GM19397 (cell line): Measurements from ENCODE around the gene DCN.

Experiments used
- ATAC-seq: cut with Tn5 transposase; IDR thresholded peaks from one replicate; pipeline ENCODE4 v1.9.1; 2021; ENCODE audit warnings: mild to moderate bottlenecking, moderate library complexity; ENCODE audit not compliant: unreplicated experiment

DCN gene

GRCh38 chr12:91188778-91189177, 6.2 kb upstream of the DCN start:
- ATAC-seq: no peak

GRCh38 chr12:91186156-91186555, 3.5 kb upstream of the DCN start:
- no peak for ATAC-seq

GRCh38 chr12:91185421-91185820, 2.8 kb upstream of the DCN start:
- no peak for ATAC-seq

GRCh38 chr12:91183551-91183950, 934 bp upstream of the DCN start:
- no peak for ATAC-seq

- no peak for ATAC-seq
Observed at GRCh38 chr12:91180582-91181395, 1.8 kb downstream of the DCN start.

- no peak for ATAC-seq
Observed at GRCh38 chr12:91179966-91180561, 2.6 kb downstream of the DCN start.

GRCh38 chr12:91179315-91179714, 3.3 kb downstream of the DCN start:
- ATAC-seq: no peak

- no peak for ATAC-seq
Observed at GRCh38 chr12:91178781-91179180, 3.8 kb downstream of the DCN start.

GRCh38 chr12:91178139-91178561, 4.5 kb downstream of the DCN start:
- no peak for ATAC-seq

- no peak for ATAC-seq
Observed at GRCh38 chr12:91177381-91177780, 5.2 kb downstream of the DCN start.

GRCh38 chr12:91176915-91177314, 5.7 kb downstream of the DCN start:
- ATAC-seq: no peak

- ATAC-seq: no peak
Observed at GRCh38 chr12:91176358-91176757, 6.3 kb downstream of the DCN start.

- no peak for ATAC-seq
Observed at GRCh38 chr12:91173124-91173523, 9.5 kb downstream of the DCN start.

- no peak for ATAC-seq
Observed at GRCh38 chr12:91172096-91172495, 10.5 kb downstream of the DCN start.

- ATAC-seq: no peak
Observed at GRCh38 chr12:91171476-91171875, 11.1 kb downstream of the DCN start.

GRCh38 chr12:91163116-91163515, 19.5 kb downstream of the DCN start:
- ATAC-seq: no peak

- ATAC-seq: no peak
Observed at GRCh38 chr12:91161009-91161408, 21.6 kb downstream of the DCN start.

- ATAC-seq: no peak
Observed at GRCh38 chr12:91155990-91156389, 26.6 kb downstream of the DCN start.

- ATAC-seq: no peak
Observed at GRCh38 chr12:91154131-91154530, 28.5 kb downstream of the DCN start.

GRCh38 chr12:91144053-91144452, 38.6 kb downstream of the DCN start:
- ATAC-seq: no peak

- ATAC-seq: no peak
Observed at GRCh38 chr12:91143206-91143605, 39.4 kb downstream of the DCN start.

- ATAC-seq: no peak
Observed at GRCh38 chr12:91142221-91142631, 40.4 kb downstream of the DCN start.
